Kidney (tissue), 14 donors: ENCODE data around the gene TBL1XR1. TPM values are rescaled to one million over a fixed set of nuclear protein-coding genes. Genes with fewer than 3 reads are reported as not detected.

Experiments
- DNase-seq, 5 donors: peaks; one replicate each; pipeline ENCODE4 v3.0.0-alpha.2; 2013 to 2020
- FAIRE-seq: peaks from 2 replicates; lab custom pipeline; 2012; peaks lifted over from hg19 to GRCh38; lab: Jason Lieb, UNC
- H3K27ac ChIP-seq, 2 donors: one replicate each; pipeline ENCODE4 v1.7.0; 2013; ENCODE audit warnings: low read depth in 2 of 2, low read length in 2 of 2, inconsistent platforms in 1 of 2
- H3K27me3 ChIP-seq: one replicate; pipeline ENCODE4 v1.7.1; 2013; ENCODE audit warnings: low read length, inconsistent platforms; ENCODE audit not compliant: control insufficient read depth, insufficient read depth
- H3K36me3 ChIP-seq, 3 donors: one replicate each; pipeline versions ENCODE4 v1.7.0 to v1.7.1; 2013; ENCODE audit warnings: low read length in 3 of 3, control low read depth in 1 of 3, inconsistent platforms in 1 of 3; ENCODE audit not compliant: insufficient read depth in 3 of 3, control insufficient read depth in 2 of 3
- H3K4me1 ChIP-seq, 3 donors: one replicate each; pipeline versions ENCODE4 v1.7.0 to v1.7.1; 2013; ENCODE audit warnings: low read length in 3 of 3, inconsistent platforms in 1 of 3, low read depth in 1 of 3; ENCODE audit not compliant: control insufficient read depth in 2 of 3, insufficient read depth in 2 of 3
- H3K4me3 ChIP-seq, 3 donors: one replicate each; pipeline versions ENCODE4 v1.7.0 to v1.8.1; 2013; ENCODE audit warnings: low read length in 3 of 3, control low read depth in 1 of 3, inconsistent platforms in 1 of 3
- H3K9ac ChIP-seq, 3 donors: one replicate each; pipeline versions ENCODE4 v1.7.0 to v1.7.1; 2013; ENCODE audit warnings: low read length in 3 of 3, control low read depth in 1 of 3, inconsistent platforms in 1 of 3
- H3K9me3 ChIP-seq, 3 donors: one replicate each; pipeline versions ENCODE4 v1.7.0 to v1.7.1; 2013; ENCODE audit warnings: low read length in 3 of 3, control low read depth in 1 of 3, inconsistent platforms in 1 of 3; ENCODE audit not compliant: control insufficient read depth in 2 of 3, insufficient read depth in 1 of 3
- intact Hi-C: fragments of 100-400 bp; cut with DNase I; formaldehyde crosslinking; loops from one replicate; pipeline ENCODE4 v1.11.1; 2022
- polyA plus RNA-seq: library from polyadenylated mRNA; stranded (reverse); fragments of 350-450 nt; fragmentation: Illumina TruSeq; extraction: RNeasy Lipid Tissue Mini Kit (QIAGEN cat#74804); gene quantifications from one replicate; pipeline ENCODE4 v1.2.3, GENCODE V29; 2014; ENCODE audit warnings: low read depth, low replicate concordance; ENCODE audit not compliant: insufficient read depth
- total RNA-seq: library from RNA; stranded (reverse); fragmentation: NEBNext Ultra II Directional; extraction: Animal tissue kit (Norgen Biotek cat#: 25700); gene quantifications from one replicate; pipeline ENCODE4 v1.2.1, GENCODE V29; 2021
- TF ChIP-seq, protein P1 (sequence below): IDR thresholded peaks from 3 replicates; pipeline ENCODE4 v1.5.1; 2012; ENCODE audit warnings: mild to moderate bottlenecking, moderate library complexity, borderline replicate concordance; ENCODE audit not compliant: insufficient read depth; ENCODE audit errors: extremely low read depth
- donor health status: control.
- donor health status: control.
- donor health status: control.
- donor health status: control.
- donor health status: control.
- donor health status: DM: yes; HTN: yes; CAD: no.
- donor health status: Normal renal cell carcinoma (clear cell type).

Gene TBL1XR1
- total and polyA plus RNA-seq, 2 donors from 2014 or later, result 31.3 to 205 TPM

DNA sequence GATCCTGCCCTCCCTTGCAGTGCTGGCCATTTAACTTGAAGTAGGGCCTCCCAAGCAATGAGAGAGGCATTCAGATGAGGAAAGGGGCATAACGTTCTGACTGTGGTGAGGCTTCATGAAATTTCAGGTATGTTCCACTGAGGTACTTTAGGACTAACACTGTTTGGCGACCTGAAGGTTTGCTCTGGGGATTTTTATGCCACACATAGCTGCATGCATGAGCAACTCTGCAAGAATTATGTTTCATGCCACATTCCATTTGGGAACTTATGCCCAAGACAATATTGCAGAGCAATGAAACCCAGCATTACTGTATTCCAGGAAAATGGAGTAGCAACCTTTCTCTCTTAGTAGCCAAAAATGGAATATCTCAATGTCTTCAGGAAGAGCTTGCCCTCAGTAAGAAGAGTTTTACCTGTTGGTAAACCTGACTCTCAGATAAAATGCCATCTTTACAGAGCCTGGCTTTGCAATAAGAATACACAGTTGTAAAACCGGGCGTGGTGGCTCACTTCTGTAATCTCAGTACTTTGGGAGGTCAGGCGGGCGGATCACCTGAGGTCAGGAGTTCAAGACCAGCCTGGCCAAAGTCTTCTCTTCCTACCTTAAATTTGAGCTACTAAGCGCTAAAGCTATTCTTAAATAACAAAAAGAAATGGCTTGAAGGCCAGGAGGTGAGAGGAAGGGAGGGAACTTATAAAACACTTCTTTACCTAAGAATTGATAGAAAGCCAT is 16.7 kb upstream of the TBL1XR1 start:
- intact Hi-C loops, result no loop called here
- Histone ChIP-seq H3K27ac (peak overlapping the region in 1 of 2 donors; percentile 34), H3K4me1 (peaks cover 0 to 4% (median 2%) of the 10 kb centered on the region in 3 donors), H3K27me3 (no peaks in the 10 kb centered on the region), H3K36me3 (no peaks in the 10 kb centered on the region), H3K9me3 (no peaks in the 10 kb centered on the region), H3K9ac (no peak overlapping the region), H3K4me3 (no peak overlapping the region)
- TF ChIP-seq, protein P1, sequence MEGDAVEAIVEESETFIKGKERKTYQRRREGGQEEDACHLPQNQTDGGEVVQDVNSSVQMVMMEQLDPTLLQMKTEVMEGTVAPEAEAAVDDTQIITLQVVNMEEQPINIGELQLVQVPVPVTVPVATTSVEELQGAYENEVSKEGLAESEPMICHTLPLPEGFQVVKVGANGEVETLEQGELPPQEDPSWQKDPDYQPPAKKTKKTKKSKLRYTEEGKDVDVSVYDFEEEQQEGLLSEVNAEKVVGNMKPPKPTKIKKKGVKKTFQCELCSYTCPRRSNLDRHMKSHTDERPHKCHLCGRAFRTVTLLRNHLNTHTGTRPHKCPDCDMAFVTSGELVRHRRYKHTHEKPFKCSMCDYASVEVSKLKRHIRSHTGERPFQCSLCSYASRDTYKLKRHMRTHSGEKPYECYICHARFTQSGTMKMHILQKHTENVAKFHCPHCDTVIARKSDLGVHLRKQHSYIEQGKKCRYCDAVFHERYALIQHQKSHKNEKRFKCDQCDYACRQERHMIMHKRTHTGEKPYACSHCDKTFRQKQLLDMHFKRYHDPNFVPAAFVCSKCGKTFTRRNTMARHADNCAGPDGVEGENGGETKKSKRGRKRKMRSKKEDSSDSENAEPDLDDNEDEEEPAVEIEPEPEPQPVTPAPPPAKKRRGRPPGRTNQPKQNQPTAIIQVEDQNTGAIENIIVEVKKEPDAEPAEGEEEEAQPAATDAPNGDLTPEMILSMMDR, result no peak
- DNase-seq (peak in 2 of 5 donors; percentile 48 to 62), FAIRE-seq (no peak)

DNA sequence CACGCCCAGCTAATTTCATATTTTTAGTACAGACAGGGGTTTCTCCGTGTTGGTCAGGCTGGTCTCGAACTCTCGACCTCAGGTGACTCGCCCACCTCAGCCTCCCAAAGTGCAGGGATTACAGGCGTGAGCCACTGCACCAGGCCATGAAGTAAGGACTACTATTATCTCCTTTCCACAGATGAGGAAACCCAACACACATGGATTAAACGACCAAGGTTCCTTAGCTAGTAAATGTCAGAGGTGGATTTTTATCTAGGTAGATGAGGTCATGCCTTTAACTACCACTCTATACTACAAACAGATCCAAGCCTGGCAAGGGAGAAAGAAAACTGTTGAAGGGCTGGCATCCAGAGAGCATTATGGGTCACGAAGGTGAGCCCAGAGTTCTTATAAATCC is 15.5 kb upstream of the TBL1XR1 start:
- no peaks in the 10 kb centered on the region for H3K27me3 ChIP-seq
- H3K9me3 ChIP-seq, result no peaks in the 10 kb centered on the region
- H3K4me1 ChIP-seq, result peaks cover 0 to 4% (median 2%) of the 10 kb centered on the region in 3 donors
- H3K27ac ChIP-seq, result no peak overlapping the region
- no peak overlapping the region for H3K9ac ChIP-seq
- H3K36me3 ChIP-seq, result no peaks in the 10 kb centered on the region
- H3K4me3 ChIP-seq, result no peak overlapping the region
- TF ChIP-seq, protein P1, result no peak
- DNase-seq (no peak), FAIRE-seq (no peak)
- intact Hi-C loops, result no loop called here

DNA sequence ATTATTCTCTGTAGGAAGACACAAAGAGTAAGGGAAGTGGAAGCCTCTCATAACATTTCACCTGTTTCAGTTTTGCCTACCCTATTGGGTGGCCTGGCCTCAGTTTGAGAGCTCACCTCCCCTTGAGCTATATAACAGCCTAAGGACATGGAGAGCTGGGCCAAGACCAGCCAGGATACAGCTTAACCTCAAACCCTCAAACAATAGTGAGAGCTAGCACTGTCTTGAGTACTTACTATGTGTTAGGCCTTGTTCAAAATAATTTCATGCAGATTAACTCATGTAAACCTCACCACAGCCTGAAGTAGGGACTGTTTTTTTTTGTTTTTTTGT is 15.0 kb upstream of the TBL1XR1 start:
- DNase-seq, result no peak
- Histone ChIP-seq H3K27me3 (no peaks in the 10 kb centered on the region), H3K4me3 (no peak overlapping the region), H3K4me1 (peaks cover 0 to 4% (median 2%) of the 10 kb centered on the region in 3 donors), H3K9me3 (no peaks in the 10 kb centered on the region), H3K27ac (no peak overlapping the region), H3K9ac (no peak overlapping the region), H3K36me3 (no peaks in the 10 kb centered on the region)
- no peak for FAIRE-seq
- TF ChIP-seq, protein P1, result no peak
- intact Hi-C loops, result no loop called here
